Mesendoderm (in vitro differentiated cells): Measurements from ENCODE around the gene F8.
"Not testable (repeated sequence)": the region's sequence is repeated elsewhere in the genome, so short reads cannot be mapped to it uniquely, and the experiment has no call there.

ENCODE experiments used
- DNase-seq: peaks from one replicate; pipeline ENCODE4 v3.0.0; 2013
- H2AK5ac ChIP-seq: 2 replicates; pipeline ENCODE4 v1.6.1; 2013; ENCODE audit warnings: low read length, inconsistent platforms
- H2BK120ac ChIP-seq: 2 replicates; pipeline ENCODE4 v1.6.1; 2013; ENCODE audit warnings: low read depth, mild to moderate bottlenecking, low read length, moderate library complexity, mixed read lengths
- H2BK15ac ChIP-seq: replicated peaks from 2 replicates; pipeline ENCODE4 v1.6.1; 2013; ENCODE audit warnings: low read depth, mild to moderate bottlenecking, moderate library complexity
- H2BK5ac ChIP-seq: 2 replicates; pipeline ENCODE4 v1.6.1; 2013; ENCODE audit warnings: low read length, inconsistent platforms
- H3K18ac ChIP-seq: 2 replicates; pipeline ENCODE4 v1.6.1; 2013; ENCODE audit warnings: mild to moderate bottlenecking, low read length, mixed read lengths
- H3K23ac ChIP-seq: one replicate; pipeline ENCODE4 v1.6.1; 2013; ENCODE audit warnings: low read length
- H3K27ac ChIP-seq: 2 replicates; pipeline ENCODE4 v1.5.1; 2013; ENCODE audit warnings: low read depth, mild to moderate bottlenecking, inconsistent platforms, low read length, moderate library complexity
- H3K27me3 ChIP-seq: 2 replicates; pipeline ENCODE4 v1.6.1; 2013; ENCODE audit warnings: low read length, control low read depth, mild to moderate bottlenecking, inconsistent platforms; ENCODE audit not compliant: insufficient read depth, poor library complexity
- H3K36me3 ChIP-seq: 2 replicates; pipeline ENCODE4 v1.6.1; 2013; ENCODE audit warnings: low read length, inconsistent platforms; ENCODE audit not compliant: control insufficient read depth, insufficient read depth
- H3K4ac ChIP-seq: one replicate; pipeline ENCODE4 v1.6.1; 2013; ENCODE audit warnings: low read depth, mild to moderate bottlenecking, low read length, moderate library complexity
- H3K4me1 ChIP-seq: 2 replicates; pipeline ENCODE4 v1.6.1; 2013; ENCODE audit warnings: low read depth, low read length, inconsistent platforms; ENCODE audit not compliant: control insufficient read depth
- H3K4me2 ChIP-seq: 2 replicates; pipeline ENCODE4 v1.6.1; 2013; ENCODE audit warnings: low read length
- H3K4me3 ChIP-seq: 2 replicates; pipeline ENCODE4 v1.5.1; 2013; ENCODE audit warnings: mild to moderate bottlenecking, low read length
- H3K56ac ChIP-seq: one replicate; pipeline ENCODE4 v1.6.1; 2013; ENCODE audit warnings: low read length
- H3K79me1 ChIP-seq: 2 replicates; pipeline ENCODE4 v1.6.1; 2013; ENCODE audit warnings: low read length, inconsistent platforms
- H3K79me2 ChIP-seq: 2 replicates; pipeline ENCODE4 v1.6.1; 2013; ENCODE audit warnings: mild to moderate bottlenecking, low read length; ENCODE audit not compliant: control insufficient read depth, insufficient read depth
- H3K9ac ChIP-seq: 2 replicates; pipeline ENCODE4 v1.6.1; 2013; ENCODE audit warnings: low read length, inconsistent platforms
- H4K5ac ChIP-seq: one replicate; pipeline ENCODE4 v1.6.1; 2013; ENCODE audit warnings: low read length
- H4K8ac ChIP-seq: one replicate; pipeline ENCODE4 v1.6.1; 2013; ENCODE audit warnings: low read depth, mild to moderate bottlenecking, control low read depth, low read length, moderate library complexity
- WGBS: extraction: QIAGEN DNeasy Blood & Tissue Kit; methylation state at CpG from one replicate; pipeline ENCODE4 v1.1.7; 2013; ENCODE audit warnings: low lambda C conversion rate, missing lambda C conversion rate; ENCODE audit not compliant: insufficient coverage; ENCODE audit errors: extremely low coverage; 5-methylcytosine and 5-hydroxymethylcytosine counted together

The F8 gene

GRCh38 chrX:154886069-154886788 is 136.3 kb downstream of the F8 start, which contains the start of gene F8A1:
Gene F8A1 (plus strand): TSS chrX:154886355. CDS start chrX:154886375, 20 bp downstream.
- WGBS = no CpG with 5 or more reads among the region's 91 CpGs
- H3K18ac ChIP-seq, H3K36me3 ChIP-seq, H3K4me3 ChIP-seq, H4K8ac ChIP-seq, H2AK5ac ChIP-seq, H3K79me2 ChIP-seq, H3K4me1 ChIP-seq, DNase-seq, H2BK120ac ChIP-seq, H3K56ac ChIP-seq, H3K23ac ChIP-seq, H3K4me2 ChIP-seq, H2BK5ac ChIP-seq, H3K27ac ChIP-seq, H4K5ac ChIP-seq, H3K9ac ChIP-seq, H2BK15ac ChIP-seq, H3K4ac ChIP-seq, H3K27me3 ChIP-seq, H3K79me1 ChIP-seq: not testable (repeated sequence)

GRCh38 chrX:154885549-154885948 is 137.0 kb downstream of the F8 start:
- not testable (repeated sequence) for H3K36me3 ChIP-seq, H3K4me1 ChIP-seq, H3K4me3 ChIP-seq, DNase-seq, H3K23ac ChIP-seq, H3K9ac ChIP-seq, H3K4ac ChIP-seq, H3K79me2 ChIP-seq, H2AK5ac ChIP-seq, H3K27ac ChIP-seq, H3K56ac ChIP-seq, H3K79me1 ChIP-seq, H3K27me3 ChIP-seq, H2BK120ac ChIP-seq, H4K8ac ChIP-seq, H2BK15ac ChIP-seq, H3K4me2 ChIP-seq, H3K18ac ChIP-seq, H2BK5ac ChIP-seq, H4K5ac ChIP-seq
- WGBS = no CpG with 5 or more reads among the region's 14 CpGs

GRCh38 chrX:154885057-154885456 is 137.5 kb downstream of the F8 start:
- not testable (repeated sequence) for H3K4ac ChIP-seq, H2BK15ac ChIP-seq, H4K8ac ChIP-seq, H3K23ac ChIP-seq, H3K4me3 ChIP-seq, H3K4me1 ChIP-seq, H3K4me2 ChIP-seq, H4K5ac ChIP-seq, H3K18ac ChIP-seq, H3K36me3 ChIP-seq, DNase-seq, H3K9ac ChIP-seq, H3K56ac ChIP-seq, H3K79me2 ChIP-seq, H2AK5ac ChIP-seq, H3K27me3 ChIP-seq, H3K27ac ChIP-seq, H2BK5ac ChIP-seq, H2BK120ac ChIP-seq, H3K79me1 ChIP-seq
- no CpG with 5 or more reads among the region's 33 CpGs for WGBS

GRCh38 chrX:154884069-154884468 is 138.5 kb downstream of the F8 start:
- H2BK15ac ChIP-seq, H3K56ac ChIP-seq, H3K18ac ChIP-seq, H3K4me1 ChIP-seq, H3K27me3 ChIP-seq, H3K4me3 ChIP-seq, H3K4ac ChIP-seq, H2AK5ac ChIP-seq, H3K27ac ChIP-seq, H3K79me1 ChIP-seq, H3K79me2 ChIP-seq, H3K36me3 ChIP-seq, H3K9ac ChIP-seq, H4K8ac ChIP-seq, H2BK120ac ChIP-seq, H3K23ac ChIP-seq, H2BK5ac ChIP-seq, H3K4me2 ChIP-seq, DNase-seq, H4K5ac ChIP-seq: not testable (repeated sequence)
- WGBS = no CpG with 5 or more reads among the region's 8 CpGs

- no peak overlapping the region for H3K18ac ChIP-seq
- H3K27ac ChIP-seq = no peak overlapping the region
- no peaks in the 10 kb centered on the region for H3K27me3 ChIP-seq
- no peaks in the 10 kb centered on the region for H3K79me1 ChIP-seq
- H2BK5ac ChIP-seq = no peak overlapping the region
- H2BK120ac ChIP-seq = no peak overlapping the region
- H3K9ac ChIP-seq = no peak overlapping the region
- H3K4me1 ChIP-seq = no peaks in the 10 kb centered on the region
- no peak overlapping the region for H3K56ac ChIP-seq
- H2BK15ac ChIP-seq = no peak overlapping the region
- H3K79me2 ChIP-seq = no peaks in the 10 kb centered on the region
- H3K4me3 ChIP-seq = no peak overlapping the region
- no peak overlapping the region for H3K4ac ChIP-seq
- no peaks in the 10 kb centered on the region for H3K36me3 ChIP-seq
- DNase-seq = no peak
- H4K5ac ChIP-seq = no peak overlapping the region
- no peak overlapping the region for H2AK5ac ChIP-seq
- no peak overlapping the region for H3K23ac ChIP-seq
- no peak overlapping the region for H3K4me2 ChIP-seq
- H4K8ac ChIP-seq = no peak overlapping the region
- WGBS = no CpG with 5 or more reads among the region's 2 CpGs
Measured at GRCh38 chrX:154873329-154873728, 149.2 kb downstream of the F8 start.

GRCh38 chrX:154868522-154868921 is 154.0 kb downstream of the F8 start:
- not testable (repeated sequence) for H3K27ac ChIP-seq, H3K79me2 ChIP-seq, H3K23ac ChIP-seq, H2BK5ac ChIP-seq, H3K18ac ChIP-seq, H4K8ac ChIP-seq, H3K4me2 ChIP-seq, H3K4me3 ChIP-seq, H3K4ac ChIP-seq, H3K27me3 ChIP-seq, H3K4me1 ChIP-seq, H3K79me1 ChIP-seq, H2BK120ac ChIP-seq, H3K56ac ChIP-seq, H3K36me3 ChIP-seq, H4K5ac ChIP-seq, H2BK15ac ChIP-seq, H2AK5ac ChIP-seq, H3K9ac ChIP-seq, DNase-seq
